ENCODE data around the gene IGFBP3. TPM values are rescaled to one million over a fixed set of nuclear protein-coding genes. Genes with fewer than 3 reads are reported as not detected.

The IGFBP3 gene
- total and polyA plus RNA-seq, 2 of the 13 experiments (the other 11 are each of a cell fraction or from before 2014, with no cell fraction given), result 57.5 TPM; not detected in 1

DNA sequence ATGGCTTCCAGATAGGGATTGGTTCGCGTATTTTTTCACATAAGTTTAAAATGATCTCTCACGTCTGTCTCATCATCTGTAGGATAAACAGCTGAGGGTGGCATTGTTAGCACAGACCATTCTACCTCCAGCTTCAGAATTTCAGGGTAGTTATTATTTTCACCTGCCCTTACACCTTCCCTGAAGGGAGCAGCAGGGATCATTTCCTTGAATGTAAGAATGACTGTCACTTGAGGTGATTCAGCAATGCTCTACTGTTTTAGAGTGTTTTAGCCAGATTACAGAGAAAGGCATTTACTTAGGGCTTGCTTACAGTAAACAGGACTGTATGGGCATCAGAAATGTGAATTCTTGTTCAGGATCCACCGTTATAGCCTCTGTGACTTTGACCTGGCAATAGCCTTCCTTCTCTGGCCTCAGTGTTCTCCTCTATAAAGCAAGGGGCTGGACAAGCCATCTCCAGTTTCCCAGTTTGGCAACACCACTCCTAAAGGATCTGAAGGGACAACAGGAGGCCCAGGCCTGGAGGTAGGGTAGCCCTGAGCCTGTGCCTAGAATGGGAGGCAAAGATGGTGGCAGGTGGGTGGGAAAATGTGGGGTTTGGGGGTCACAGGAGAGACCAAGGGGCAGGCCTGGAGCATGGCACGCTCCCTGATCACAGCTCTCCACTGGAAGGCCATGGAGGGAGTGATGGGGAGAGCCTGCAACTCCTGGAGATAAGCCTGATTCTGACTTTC is 34.0 kb downstream of the IGFBP3 start:
- in situ Hi-C loops (cut with HindIII; ENCODE audit: extremely low pct_ligation_motif_present, low pct_unique_long_range_greater_than_20kb), result loop anchor here (5.0 kb wide), 1 partner anchor 85 kb away; no protein-coding TSS in a partner anchor
- peaks cover 12% of the 10 kb centered on the region for H3K79me2 ChIP-seq (ENCODE audit: insufficient read depth, low read length)
- ATAC-seq (no peak), DNase-seq (ENCODE audit: low spot score) (no peak), FAIRE-seq (no peak)
- H3K4me3 ChIP-seq (replicated peaks in 1 of 3; ENCODE audit: insufficient read depth in 1 of 3, low read depth in 2 of 3, low read length in 3 of 3), result peak overlapping the region; percentile 13 to 84 (median 61)
- H3K4me1 ChIP-seq (ENCODE audit: insufficient read depth, low read length), result peaks cover 91% of the 10 kb centered on the region
- H2AFZ ChIP-seq (ENCODE audit: low read length), result no peak overlapping the region
- peak overlapping the region; percentile 95 for H3K9ac ChIP-seq (ENCODE audit: insufficient read depth, low read depth, low read length)
- CTCF ChIA-PET (ENCODE audit: low intra/inter-chr PET ratio, low total read pairs), result no interaction called here
- no TSS peak for BruUV-seq (replicated peaks)
- H3K9me3 ChIP-seq (ENCODE audit: low read length), result no peaks in the 10 kb centered on the region
- H3K27me3 ChIP-seq (ENCODE audit: control insufficient read depth in 1 of 2, insufficient read depth in 2 of 2, low read length in 2 of 2), result no peaks in the 10 kb centered on the region; a peak in 1 of 5 replicates
- peak overlapping the region; percentile 98 for H3K4me2 ChIP-seq (ENCODE audit: low read depth, low read length)
- peaks cover 0 to 19% of the 10 kb centered on the region in 2 experiments; a peak in 4 of 5 replicates for H3K36me3 ChIP-seq (replicated peaks in 1 of 2; ENCODE audit: control insufficient read depth in 1 of 2, insufficient read depth in 2 of 2, low read length in 2 of 2)
- H4K20me1 ChIP-seq (ENCODE audit: insufficient read depth, low read length), result peaks cover 32% of the 10 kb centered on the region
- intact Hi-C loops (cut with micrococcal nuclease; ENCODE audit: unreplicated experiment), result no loop called here
- POLR2A ChIA-PET, result interaction anchor here (2.1 to 5.3 kb wide), 3 partner anchors 16 to 87 kb away, joined by 16 to 117 read pairs (median 49); partner anchors contain the start of gene CCDC201
- 79% methylated on average over 5 of the region's 5 CpGs for WGBS (ENCODE audit: low lambda C conversion rate)
- H3K27ac ChIP-seq (ENCODE audit: extremely low read length, insufficient read depth, low read length), result peak overlapping the region; percentile 99
- TF ChIP-seq PITX1 (CRISPR knock-in tag; IDR thresholded peaks at IDR 0.05) (no peak), CEBPB (IDR thresholded peaks at IDR 0.05; ENCODE audit: borderline replicate concordance, low read depth, low read length) (no peak), NR2F6 (IDR thresholded peaks at IDR 0.05) (no peak), NR2F6 (CRISPR knock-in tag; IDR thresholded peaks at IDR 0.05) (no peak), GZF1 (CRISPR knock-in tag; IDR thresholded peaks at IDR 0.05) (no peak), MED1 (CRISPR knock-in tag; IDR thresholded peaks at IDR 0.05) (peak; percentile 37; the same call in 1 of the 2 replicates), SMYD3 (CRISPR knock-in tag; IDR thresholded peaks at IDR 0.05) (0 out of 2 replicates have a peak, but pooled peaks have one; percentile 23), ERF (CRISPR knock-in tag; IDR thresholded peaks at IDR 0.05) (peak; percentile 23; the same call in 1 of the 2 replicates), KLF6 (CRISPR knock-in tag; IDR thresholded peaks at IDR 0.05) (0 out of 2 replicates have a peak, but pooled peaks have one; percentile 27), ZNF572 (CRISPR knock-in tag; IDR thresholded peaks at IDR 0.05) (peak; percentile 47; the same call in 1 of the 2 replicates), ZNF558 (CRISPR knock-in tag; IDR thresholded peaks at IDR 0.05; ENCODE audit: borderline replicate concordance) (0 out of 2 replicates have a peak, but pooled peaks have one; percentile 3), ZNF550 (CRISPR knock-in tag; IDR thresholded peaks at IDR 0.05; ENCODE audit: borderline replicate concordance) (no peak)
- TF ChIP-seq, protein P1, sequence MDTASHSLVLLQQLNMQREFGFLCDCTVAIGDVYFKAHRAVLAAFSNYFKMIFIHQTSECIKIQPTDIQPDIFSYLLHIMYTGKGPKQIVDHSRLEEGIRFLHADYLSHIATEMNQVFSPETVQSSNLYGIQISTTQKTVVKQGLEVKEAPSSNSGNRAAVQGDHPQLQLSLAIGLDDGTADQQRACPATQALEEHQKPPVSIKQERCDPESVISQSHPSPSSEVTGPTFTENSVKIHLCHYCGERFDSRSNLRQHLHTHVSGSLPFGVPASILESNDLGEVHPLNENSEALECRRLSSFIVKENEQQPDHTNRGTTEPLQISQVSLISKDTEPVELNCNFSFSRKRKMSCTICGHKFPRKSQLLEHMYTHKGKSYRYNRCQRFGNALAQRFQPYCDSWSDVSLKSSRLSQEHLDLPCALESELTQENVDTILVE (CRISPR knock-in tag; IDR thresholded peaks at IDR 0.05), result no peak
- TF ChIP-seq, protein P2, sequence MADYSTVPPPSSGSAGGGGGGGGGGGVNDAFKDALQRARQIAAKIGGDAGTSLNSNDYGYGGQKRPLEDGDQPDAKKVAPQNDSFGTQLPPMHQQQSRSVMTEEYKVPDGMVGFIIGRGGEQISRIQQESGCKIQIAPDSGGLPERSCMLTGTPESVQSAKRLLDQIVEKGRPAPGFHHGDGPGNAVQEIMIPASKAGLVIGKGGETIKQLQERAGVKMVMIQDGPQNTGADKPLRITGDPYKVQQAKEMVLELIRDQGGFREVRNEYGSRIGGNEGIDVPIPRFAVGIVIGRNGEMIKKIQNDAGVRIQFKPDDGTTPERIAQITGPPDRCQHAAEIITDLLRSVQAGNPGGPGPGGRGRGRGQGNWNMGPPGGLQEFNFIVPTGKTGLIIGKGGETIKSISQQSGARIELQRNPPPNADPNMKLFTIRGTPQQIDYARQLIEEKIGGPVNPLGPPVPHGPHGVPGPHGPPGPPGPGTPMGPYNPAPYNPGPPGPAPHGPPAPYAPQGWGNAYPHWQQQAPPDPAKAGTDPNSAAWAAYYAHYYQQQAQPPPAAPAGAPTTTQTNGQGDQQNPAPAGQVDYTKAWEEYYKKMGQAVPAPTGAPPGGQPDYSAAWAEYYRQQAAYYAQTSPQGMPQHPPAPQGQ (CRISPR knock-in tag; IDR thresholded peaks at IDR 0.05; ENCODE audit: borderline replicate concordance), result no peak
- TF ChIP-seq, protein P3, sequence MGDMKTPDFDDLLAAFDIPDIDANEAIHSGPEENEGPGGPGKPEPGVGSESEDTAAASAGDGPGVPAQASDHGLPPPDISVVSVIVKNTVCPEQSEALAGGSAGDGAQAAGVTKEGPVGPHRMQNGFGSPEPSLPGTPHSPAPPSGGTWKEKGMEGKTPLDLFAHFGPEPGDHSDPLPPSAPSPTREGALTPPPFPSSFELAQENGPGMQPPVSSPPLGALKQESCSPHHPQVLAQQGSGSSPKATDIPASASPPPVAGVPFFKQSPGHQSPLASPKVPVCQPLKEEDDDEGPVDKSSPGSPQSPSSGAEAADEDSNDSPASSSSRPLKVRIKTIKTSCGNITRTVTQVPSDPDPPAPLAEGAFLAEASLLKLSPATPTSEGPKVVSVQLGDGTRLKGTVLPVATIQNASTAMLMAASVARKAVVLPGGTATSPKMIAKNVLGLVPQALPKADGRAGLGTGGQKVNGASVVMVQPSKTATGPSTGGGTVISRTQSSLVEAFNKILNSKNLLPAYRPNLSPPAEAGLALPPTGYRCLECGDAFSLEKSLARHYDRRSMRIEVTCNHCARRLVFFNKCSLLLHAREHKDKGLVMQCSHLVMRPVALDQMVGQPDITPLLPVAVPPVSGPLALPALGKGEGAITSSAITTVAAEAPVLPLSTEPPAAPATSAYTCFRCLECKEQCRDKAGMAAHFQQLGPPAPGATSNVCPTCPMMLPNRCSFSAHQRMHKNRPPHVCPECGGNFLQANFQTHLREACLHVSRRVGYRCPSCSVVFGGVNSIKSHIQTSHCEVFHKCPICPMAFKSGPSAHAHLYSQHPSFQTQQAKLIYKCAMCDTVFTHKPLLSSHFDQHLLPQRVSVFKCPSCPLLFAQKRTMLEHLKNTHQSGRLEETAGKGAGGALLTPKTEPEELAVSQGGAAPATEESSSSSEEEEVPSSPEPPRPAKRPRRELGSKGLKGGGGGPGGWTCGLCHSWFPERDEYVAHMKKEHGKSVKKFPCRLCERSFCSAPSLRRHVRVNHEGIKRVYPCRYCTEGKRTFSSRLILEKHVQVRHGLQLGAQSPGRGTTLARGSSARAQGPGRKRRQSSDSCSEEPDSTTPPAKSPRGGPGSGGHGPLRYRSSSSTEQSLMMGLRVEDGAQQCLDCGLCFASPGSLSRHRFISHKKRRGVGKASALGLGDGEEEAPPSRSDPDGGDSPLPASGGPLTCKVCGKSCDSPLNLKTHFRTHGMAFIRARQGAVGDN (CRISPR knock-in tag; IDR thresholded peaks at IDR 0.05), result peak; percentile 50; the same call in 1 of the 2 replicates
- TF ChIP-seq, protein P4, sequence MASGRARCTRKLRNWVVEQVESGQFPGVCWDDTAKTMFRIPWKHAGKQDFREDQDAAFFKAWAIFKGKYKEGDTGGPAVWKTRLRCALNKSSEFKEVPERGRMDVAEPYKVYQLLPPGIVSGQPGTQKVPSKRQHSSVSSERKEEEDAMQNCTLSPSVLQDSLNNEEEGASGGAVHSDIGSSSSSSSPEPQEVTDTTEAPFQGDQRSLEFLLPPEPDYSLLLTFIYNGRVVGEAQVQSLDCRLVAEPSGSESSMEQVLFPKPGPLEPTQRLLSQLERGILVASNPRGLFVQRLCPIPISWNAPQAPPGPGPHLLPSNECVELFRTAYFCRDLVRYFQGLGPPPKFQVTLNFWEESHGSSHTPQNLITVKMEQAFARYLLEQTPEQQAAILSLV (CRISPR knock-in tag; IDR thresholded peaks at IDR 0.05; ENCODE audit: borderline replicate concordance), result 0 out of 2 replicates have a peak, but pooled peaks have one; percentile 37

All from HepG2 (cell line).